OCI-LY3 (cell line): Measurements from ENCODE around the gene HSD17B2.
"Not testable (repeated sequence)": the region's sequence is repeated elsewhere in the genome, so short reads cannot be mapped to it uniquely, and the experiment has no call there.

Source experiments
- H2AFZ ChIP-seq: fragments of 200-600, 300-600 bp; shearing (Covaris generic); 2 replicates; pipeline ENCODE4 v1.6.0; 2014; ENCODE audit warnings: antibody characterized with exemption, low read depth, low read length
- H3K27ac ChIP-seq: fragments of 200-600, 300-600 bp; sonication (generic); 2 replicates; pipeline ENCODE4 v1.5.1; 2014; ENCODE audit warnings: mild to moderate bottlenecking, low read length, moderate library complexity, mixed read lengths
- H3K27me3 ChIP-seq: fragments of 200-600, 300-600 bp; sonication (generic); 2 replicates; pipeline ENCODE4 v1.6.1; 2014; ENCODE audit warnings: low read depth, low read length, mixed read lengths
- H3K36me3 ChIP-seq: fragments of 200-600, 300-600 bp; sonication (generic); replicated peaks from 2 replicates; pipeline ENCODE3; 2014; ENCODE audit warnings: low read depth, low read length, mixed read lengths
- H3K4me1 ChIP-seq: fragments of 300-600, 200-600 bp; sonication (generic); 2 replicates; pipeline ENCODE4 v1.6.1; 2014; ENCODE audit warnings: low read length, mixed read lengths
- H3K4me2 ChIP-seq: fragments of 200-600, 300-600 bp; sonication (generic); 2 replicates; pipeline ENCODE4 v1.6.1; 2014; ENCODE audit warnings: low read length, mixed read lengths
- H3K4me3 ChIP-seq: fragments of 300-600, 200-600 bp; sonication (generic); 2 replicates; pipeline ENCODE4 v1.5.1; 2014; ENCODE audit warnings: antibody characterized with exemption, mild to moderate bottlenecking, low read length, moderate library complexity
- H3K79me2 ChIP-seq: fragments of 300-600, 200-600 bp; shearing (Covaris generic); 2 replicates; pipeline ENCODE4 v1.6.1; 2014; ENCODE audit warnings: mild to moderate bottlenecking, low read length, mixed read lengths
- H3K9ac ChIP-seq: fragments of 300-600, 200-600 bp; shearing (Covaris generic); 2 replicates; pipeline ENCODE4 v1.6.0; 2014; ENCODE audit warnings: mild to moderate bottlenecking, low read length, moderate library complexity
- H3K9me3 ChIP-seq: fragments of 200-600, 300-600 bp; shearing (Covaris generic); 2 replicates; pipeline ENCODE4 v1.6.1; 2014; ENCODE audit warnings: low read length, mixed read lengths; ENCODE audit not compliant: insufficient read depth
- H4K20me1 ChIP-seq: fragments of 200-600, 300-600 bp; sonication (generic); 2 replicates; pipeline ENCODE4 v1.6.1; 2016; ENCODE audit warnings: low read length, mixed read lengths; ENCODE audit not compliant: insufficient read depth
- CTCF ChIP-seq: fragments of 200-600, 300-600 bp; sonication (generic); IDR thresholded peaks from 2 replicates; pipeline ENCODE4 v1.5.1; 2014; ENCODE audit warnings: antibody characterized with exemption, low read length, low read depth
- EZH2phosphoT487 ChIP-seq: fragments of 200-600 bp; shearing (Covaris generic); IDR thresholded peaks from 2 replicates; pipeline ENCODE4 v1.6.1; 2018; ENCODE audit warnings: antibody characterized with exemption, mixed run types, low read depth

HSD17B2 gene

GRCh38 chr16:82108774-82109173 lies 73.7 kb downstream of the HSD17B2 start:
- H4K20me1 ChIP-seq: no peaks in the 10 kb centered on the region
- H3K4me2 ChIP-seq: no peak overlapping the region
- H3K4me3 ChIP-seq: no peak overlapping the region
- H2AFZ ChIP-seq: no peak overlapping the region
- no peaks in the 10 kb centered on the region for H3K79me2 ChIP-seq
- no peaks in the 10 kb centered on the region for H3K36me3 ChIP-seq
- no peak for TF ChIP-seq CTCF
- no peaks in the 10 kb centered on the region for H3K9me3 ChIP-seq
- peaks cover 12% of the 10 kb centered on the region; the same call in 1 of the 2 replicates for H3K27me3 ChIP-seq
- peaks cover 9% of the 10 kb centered on the region; the same call in 1 of the 2 replicates for H3K4me1 ChIP-seq
- no peak overlapping the region for H3K27ac ChIP-seq
- H3K9ac ChIP-seq: no peak overlapping the region

DNA sequence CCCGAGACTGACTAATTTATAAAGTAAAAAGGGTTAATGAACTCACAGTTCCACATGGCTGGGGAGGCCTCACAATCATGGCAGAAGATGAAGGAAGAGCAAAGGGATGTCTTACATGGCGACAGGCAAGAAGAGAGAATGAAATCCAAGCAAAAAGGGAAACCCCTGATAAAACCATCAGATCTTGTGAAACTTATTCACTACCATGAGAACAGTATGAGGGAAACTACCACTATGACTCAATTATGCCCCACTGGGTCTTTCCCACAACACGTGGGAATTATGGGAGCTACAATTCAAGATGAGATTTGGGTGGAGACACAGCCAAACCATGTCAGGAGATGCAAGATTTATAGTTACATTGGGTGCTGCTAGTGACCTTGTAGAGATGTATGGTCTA lies 74.2 kb downstream of the HSD17B2 start:
- H3K9ac ChIP-seq, H3K4me3 ChIP-seq, H3K4me1 ChIP-seq, H3K27ac ChIP-seq, H3K4me2 ChIP-seq, H3K79me2 ChIP-seq, H3K36me3 ChIP-seq, H4K20me1 ChIP-seq, H2AFZ ChIP-seq, H3K9me3 ChIP-seq: not testable (repeated sequence)
- H3K27me3 ChIP-seq: peaks cover 12% of the 10 kb centered on the region; the same call in 1 of the 2 replicates

- Histone ChIP-seq H3K9ac (no peak overlapping the region), H3K9me3 (no peaks in the 10 kb centered on the region), H3K27ac (no peak overlapping the region), H2AFZ (no peak overlapping the region), H3K27me3 (no peaks in the 10 kb centered on the region; the same call in 1 of the 2 replicates), H3K4me1 (peaks cover 9% of the 10 kb centered on the region; the same call in 1 of the 2 replicates), H3K36me3 (no peaks in the 10 kb centered on the region), H3K4me2 (no peak overlapping the region), H4K20me1 (no peaks in the 10 kb centered on the region), H3K4me3 (no peak overlapping the region), H3K79me2 (no peaks in the 10 kb centered on the region)
- TF ChIP-seq EZH2phosphoT487 (no peak), CTCF (no peak)
Observed at GRCh38 chr16:82111944-82112343, 76.9 kb downstream of the HSD17B2 start.

DNA sequence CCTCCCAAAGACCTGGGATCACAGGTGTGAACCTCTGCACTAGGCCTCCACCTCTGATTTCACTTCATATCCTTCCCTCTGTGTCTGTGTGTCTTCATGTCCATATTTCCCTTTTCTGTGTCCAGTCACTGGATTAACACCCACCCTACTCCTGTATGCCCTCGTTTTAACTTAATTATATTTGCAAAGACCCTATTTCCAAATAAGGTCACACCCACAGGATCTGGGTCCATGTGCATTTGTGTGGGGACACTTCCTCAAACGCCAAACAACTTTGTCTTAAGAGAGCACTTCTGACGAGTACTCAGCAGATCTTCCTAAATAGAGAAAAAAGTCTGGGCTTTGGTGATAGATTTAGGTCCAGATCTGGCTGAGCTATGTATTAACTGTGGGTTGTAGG lies 78.7 kb downstream of the HSD17B2 start:
- Histone ChIP-seq H3K4me3 (no peak overlapping the region), H3K4me1 (peaks cover 9% of the 10 kb centered on the region; the same call in 1 of the 2 replicates), H3K27me3 (no peaks in the 10 kb centered on the region; the same call in 1 of the 2 replicates), H3K9ac (no peak overlapping the region), H4K20me1 (no peaks in the 10 kb centered on the region), H3K79me2 (no peaks in the 10 kb centered on the region), H2AFZ (no peak overlapping the region), H3K9me3 (no peaks in the 10 kb centered on the region), H3K4me2 (no peak overlapping the region), H3K27ac (no peak overlapping the region), H3K36me3 (no peaks in the 10 kb centered on the region)
- TF ChIP-seq CTCF: no peak
- no peak for TF ChIP-seq EZH2phosphoT487

GRCh38 chr16:82116535-82116934 lies 81.5 kb downstream of the HSD17B2 start:
- Histone ChIP-seq H3K27me3 (no peaks in the 10 kb centered on the region), H3K4me3 (no peak overlapping the region), H3K36me3 (no peaks in the 10 kb centered on the region), H3K79me2 (no peaks in the 10 kb centered on the region), H4K20me1 (no peaks in the 10 kb centered on the region), H3K4me2 (no peak overlapping the region), H3K4me1 (peaks cover 9% of the 10 kb centered on the region; the same call in 1 of the 2 replicates), H2AFZ (no peak overlapping the region), H3K9ac (no peak overlapping the region), H3K27ac (no peak overlapping the region), H3K9me3 (no peaks in the 10 kb centered on the region)
- TF ChIP-seq CTCF (no peak), EZH2phosphoT487 (no peak)
